Measurements from ENCODE around the gene JAKMIP1.

GRCh38 chr4:6001680-6002491, 198.5 kb downstream of the JAKMIP1 start:
- TF ChIP-seq CTCF (IDR thresholded peaks at IDR 0.05) (no peak), REST (IDR thresholded peaks at IDR 0.05; ENCODE audit: insufficient read depth in 1 of 2, low read depth in 2 of 2, low read length in 1 of 2) (no peak), POLR2AphosphoS5 (IDR thresholded peaks at IDR 0.05; ENCODE audit: low read depth, low read length) (no peak), TCF7L2 (IDR thresholded peaks at IDR 0.05; ENCODE audit: low read depth, low read length) (no peak)
